ENCODE data around the gene MMS19. TPM values are rescaled to one million over a fixed set of nuclear protein-coding genes. Genes with fewer than 3 reads are reported as not detected.
"Not testable (repeated sequence)": the region's sequence is repeated elsewhere in the genome, so short reads cannot be mapped to it uniquely, and the experiment has no call there.

MMS19 gene
- total RNA-seq, 1 donor from 2014 or later: 168 TPM

DNA sequence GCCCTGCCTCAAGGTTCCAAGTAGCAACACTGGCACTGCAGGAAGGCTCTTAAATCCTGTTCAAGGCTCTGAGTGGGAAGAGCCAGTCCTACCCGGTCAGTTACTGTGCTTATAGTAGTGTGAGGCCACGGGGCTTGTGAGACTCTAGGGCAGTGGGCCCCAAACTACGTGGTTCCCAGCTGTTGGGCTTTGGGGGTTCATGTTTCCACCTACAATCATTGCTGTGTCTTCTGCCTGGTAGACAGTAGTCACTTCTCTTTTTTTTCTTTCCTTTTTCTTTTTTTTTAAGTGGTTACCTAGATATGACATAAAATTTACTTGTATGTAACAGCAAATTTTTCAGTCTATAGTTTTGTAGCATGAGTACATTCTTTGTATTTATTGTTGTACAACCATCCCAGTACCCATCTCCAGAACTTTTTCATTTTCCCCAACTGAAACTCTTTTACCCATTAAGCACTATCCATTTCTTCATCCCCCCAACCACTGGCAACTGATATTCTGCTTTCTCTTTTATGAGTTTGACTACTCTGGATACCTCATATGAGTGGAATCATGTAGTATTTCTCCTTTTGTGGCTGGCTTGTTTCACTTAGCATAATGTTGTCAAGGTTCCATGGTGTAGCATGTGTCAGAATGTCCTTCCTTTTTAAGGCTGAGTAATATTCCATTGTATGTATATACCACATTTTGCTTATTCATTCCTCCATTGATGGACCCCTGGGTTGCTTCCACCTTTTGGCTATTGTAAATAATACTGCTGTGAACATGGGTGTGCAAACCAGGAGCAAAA is 8.2 kb upstream of the MMS19 start:
- DNase-seq (ENCODE audit: low read depth): no peak

DNA sequence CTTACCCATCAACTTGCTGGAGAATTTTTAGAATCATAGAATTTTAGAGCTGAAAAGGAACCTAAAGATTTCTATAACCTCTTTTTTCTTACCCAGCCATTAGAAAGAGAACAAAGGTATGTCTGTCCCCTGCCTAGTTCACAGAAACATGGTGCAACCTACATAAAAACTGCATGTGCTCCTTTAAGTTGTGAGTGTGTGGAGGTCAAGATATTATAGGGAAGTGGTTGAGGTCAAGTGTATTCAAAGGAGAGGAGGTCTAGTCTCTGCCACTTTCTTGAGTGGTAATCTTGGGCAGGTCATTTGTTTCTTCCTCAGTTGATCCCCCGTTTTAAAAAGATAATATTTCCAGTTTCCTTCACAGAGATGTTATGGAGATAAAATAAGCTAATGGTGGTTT is 6.9 kb upstream of the MMS19 start:
- no peak for DNase-seq (ENCODE audit: low read depth)

DNA sequence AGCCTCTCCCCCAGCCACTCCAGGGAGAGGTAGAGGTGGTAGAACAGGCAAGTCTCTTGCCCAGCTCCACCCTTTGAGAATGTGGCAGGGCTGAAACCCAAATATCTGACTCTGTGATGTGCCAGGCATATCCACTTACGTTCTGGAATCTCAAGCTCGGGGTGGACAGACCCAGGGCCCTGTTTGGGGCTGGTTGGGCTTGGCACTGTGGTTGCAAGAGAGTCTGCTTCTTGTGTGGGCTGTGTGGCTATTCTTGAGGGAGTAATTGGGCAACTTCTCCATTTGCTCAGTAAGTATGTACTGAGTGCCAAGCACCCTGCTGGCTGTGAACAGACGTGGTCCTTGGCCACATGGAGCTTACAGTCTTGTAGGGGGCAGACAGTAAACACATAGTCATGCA is 5.2 kb upstream of the MMS19 start:
- DNase-seq (ENCODE audit: low read depth): peak; percentile 93

DNA sequence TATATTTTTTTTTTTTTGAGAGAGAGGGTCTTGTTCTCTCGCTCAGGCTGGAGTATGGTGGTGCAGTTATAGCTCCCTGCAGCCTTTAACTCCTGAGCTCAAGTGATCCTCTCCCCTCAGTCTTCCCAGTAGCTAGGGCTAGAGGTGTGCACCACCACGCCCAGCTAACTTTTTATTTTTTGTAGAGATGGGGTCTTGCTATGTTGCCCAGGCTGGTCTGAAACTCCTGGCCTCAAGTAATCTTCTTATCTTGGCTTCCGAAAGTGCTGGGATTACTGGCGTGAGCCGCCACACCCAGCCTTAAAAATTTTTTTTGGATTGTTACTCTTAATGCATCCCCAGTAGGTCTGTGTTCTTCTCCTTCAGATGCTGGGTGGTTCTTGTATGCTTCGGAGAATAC is 4.7 kb upstream of the MMS19 start:
- no peak for DNase-seq (ENCODE audit: low read depth)

DNA sequence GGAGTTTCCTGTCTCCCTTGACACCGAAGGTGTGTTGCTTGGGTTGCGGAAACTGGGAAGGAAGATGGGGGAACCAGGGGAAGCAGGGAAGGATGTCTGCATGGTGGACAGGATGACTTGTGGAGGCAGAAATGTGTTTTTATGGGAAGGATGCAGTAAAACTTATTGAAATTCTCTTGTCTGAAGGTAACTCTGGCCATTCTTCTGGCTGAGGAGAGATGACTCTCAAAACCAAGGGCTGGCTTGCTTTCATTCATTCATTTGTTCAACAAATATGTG is 2.0 kb upstream of the MMS19 start:
- no peak for DNase-seq (ENCODE audit: low read depth)

DNA sequence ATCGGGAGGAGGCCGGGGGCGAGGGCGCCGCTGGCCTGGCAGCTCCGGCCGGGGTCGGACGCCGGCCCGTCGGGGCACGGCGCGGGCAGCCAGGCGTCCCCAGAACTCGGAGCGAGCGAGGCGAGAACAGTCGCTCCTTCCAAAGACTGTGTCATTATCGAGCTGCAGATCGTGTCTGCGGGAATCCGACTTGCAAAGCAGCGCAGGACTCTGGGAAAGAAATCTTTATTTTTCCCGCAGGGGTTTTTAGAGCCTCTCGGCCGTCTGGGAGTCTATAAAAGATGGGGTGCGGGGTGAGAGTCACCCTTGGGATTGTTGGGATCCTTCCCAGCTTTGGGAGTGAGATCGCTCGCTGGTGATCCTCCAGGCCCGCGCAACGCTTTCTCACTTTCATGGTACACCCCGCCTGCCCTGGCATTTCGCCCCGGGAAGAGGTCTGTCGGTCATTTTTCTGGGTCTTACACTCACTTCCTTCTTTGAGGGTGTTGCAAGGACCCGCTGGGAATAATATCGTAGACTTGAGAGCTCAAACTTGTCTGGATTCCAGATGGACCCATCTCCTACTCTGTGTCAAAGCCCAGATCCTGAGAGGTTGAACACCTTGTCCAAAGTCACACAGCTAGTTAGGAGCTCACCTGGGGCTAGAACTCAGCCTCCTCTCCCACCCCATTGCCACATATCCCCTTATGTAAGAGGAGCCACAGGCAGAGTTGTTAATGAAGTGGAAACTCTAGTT is 1.5 kb upstream of the MMS19 start:
- DNase-seq (ENCODE audit: low read depth): peak; percentile 65

DNA sequence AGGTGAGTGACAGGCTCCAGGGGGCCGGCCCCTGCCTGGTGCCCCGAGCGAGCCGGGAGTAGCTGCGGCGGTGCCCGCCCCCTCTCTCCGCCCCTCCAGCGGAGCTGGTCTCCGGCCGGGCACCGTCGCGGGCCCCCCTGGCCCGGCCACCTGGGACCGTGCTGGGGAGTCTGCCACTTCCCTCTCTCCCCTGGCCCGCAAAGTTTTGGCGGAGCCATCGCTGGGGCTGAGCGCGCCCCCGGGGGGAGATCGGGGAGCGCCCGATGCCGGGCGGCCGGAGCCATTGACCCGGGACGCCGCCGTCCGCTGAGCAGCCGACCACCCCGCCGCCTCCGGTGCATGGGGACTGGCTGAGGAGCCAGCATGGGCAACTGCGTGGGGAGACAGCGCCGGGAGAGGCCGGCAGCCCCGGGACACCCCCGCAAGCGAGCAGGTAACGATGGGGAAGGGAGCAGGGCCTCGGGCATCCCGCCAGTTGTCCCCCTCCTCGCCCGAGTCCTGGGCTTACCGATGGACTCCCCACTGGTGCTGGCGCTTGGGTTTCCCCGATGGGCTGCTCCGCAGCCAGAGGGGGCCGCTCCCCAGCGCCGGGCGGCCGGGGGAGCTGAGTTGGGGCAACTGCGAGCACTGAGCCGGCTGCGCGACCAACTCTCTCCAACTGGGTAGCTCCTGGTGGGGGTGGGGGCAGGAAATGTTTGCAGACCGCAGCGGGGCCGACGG is 779 bp upstream of the MMS19 start, which contains the start of gene UBTD1:
Gene UBTD1 (plus strand): TSS at position 84 of the 720 bp plus-strand sequence. CDS start 280 bp downstream, at position 364.
- peak; percentile 68 for DNase-seq (ENCODE audit: low read depth)

DNA sequence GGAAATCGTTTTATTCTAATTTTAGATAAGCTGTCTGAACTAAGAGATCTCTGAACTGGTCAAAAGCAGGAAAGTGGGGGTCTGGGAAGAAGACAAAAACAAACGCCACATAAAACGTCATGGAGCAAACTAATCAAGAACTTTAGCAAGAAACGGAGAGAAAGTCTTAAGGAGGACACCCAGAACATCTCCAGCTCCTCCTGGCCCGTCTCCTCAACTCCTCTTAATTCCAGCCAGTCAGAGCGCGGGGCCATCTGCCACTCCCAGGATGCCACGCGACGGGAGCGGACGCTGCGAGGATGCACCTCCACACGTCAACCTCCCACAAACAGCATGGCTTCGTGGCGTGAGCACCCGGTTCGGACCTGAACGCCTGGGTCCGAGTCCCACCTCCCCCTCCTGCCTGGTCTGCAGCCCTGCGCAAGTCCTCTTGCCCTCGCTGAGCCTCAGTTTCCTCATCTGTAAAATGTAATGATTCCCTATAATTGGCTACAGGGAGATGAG is 598 bp downstream of the MMS19 start:
- peak; percentile 85 for DNase-seq (ENCODE audit: low read depth)

DNA sequence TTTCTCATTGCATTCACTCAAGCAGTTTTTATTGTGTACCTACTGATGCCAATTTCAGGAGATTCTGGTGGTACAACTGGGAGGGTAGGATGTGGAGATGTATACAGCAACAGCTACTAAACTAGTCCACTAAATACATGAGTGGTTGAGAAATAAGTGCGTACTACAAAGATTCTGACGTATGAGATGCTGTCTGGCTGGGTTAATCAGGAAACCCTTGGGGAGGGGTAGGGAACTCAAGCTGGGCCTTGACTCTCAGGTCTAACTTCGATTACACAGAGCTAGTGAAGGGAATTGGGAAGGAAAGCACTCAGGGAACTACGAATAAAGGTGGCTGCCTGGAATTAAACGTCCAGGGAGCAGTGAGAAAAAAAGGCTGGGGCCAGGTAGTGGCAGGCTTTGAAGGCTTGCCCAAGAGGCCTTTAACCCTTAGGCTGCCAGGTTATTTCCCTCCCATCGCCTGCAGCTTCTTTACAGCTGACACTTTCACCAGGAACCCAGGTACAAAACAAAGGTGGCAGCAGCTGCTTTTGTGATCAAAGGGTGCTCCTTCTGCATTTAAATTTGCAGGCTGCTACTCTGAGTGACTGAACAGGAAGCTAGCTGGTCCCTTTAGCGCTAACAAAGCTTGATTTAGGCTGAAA is 3.2 kb downstream of the MMS19 start:
- DNase-seq (ENCODE audit: low read depth): no peak

DNA sequence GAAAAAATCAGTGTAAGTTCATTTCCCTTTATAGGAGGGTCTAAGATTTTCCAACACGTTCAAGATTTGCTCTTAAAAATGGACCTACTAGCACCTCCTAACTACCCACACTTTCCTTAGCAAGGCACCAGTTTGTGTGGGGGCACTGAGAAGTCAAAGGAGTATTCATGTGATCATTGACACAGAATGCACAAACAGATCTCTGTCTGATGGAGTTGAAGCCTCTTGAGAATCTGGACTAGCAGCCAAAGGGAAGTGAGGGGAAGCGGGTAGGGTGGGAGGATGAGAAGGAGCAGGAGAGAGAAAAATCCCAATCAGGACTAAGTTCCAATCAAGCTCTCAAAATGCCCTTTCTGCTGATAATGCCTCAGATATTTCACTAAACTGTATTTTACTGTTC is 4.1 kb downstream of the MMS19 start:
- DNase-seq (ENCODE audit: low read depth): no peak

DNA sequence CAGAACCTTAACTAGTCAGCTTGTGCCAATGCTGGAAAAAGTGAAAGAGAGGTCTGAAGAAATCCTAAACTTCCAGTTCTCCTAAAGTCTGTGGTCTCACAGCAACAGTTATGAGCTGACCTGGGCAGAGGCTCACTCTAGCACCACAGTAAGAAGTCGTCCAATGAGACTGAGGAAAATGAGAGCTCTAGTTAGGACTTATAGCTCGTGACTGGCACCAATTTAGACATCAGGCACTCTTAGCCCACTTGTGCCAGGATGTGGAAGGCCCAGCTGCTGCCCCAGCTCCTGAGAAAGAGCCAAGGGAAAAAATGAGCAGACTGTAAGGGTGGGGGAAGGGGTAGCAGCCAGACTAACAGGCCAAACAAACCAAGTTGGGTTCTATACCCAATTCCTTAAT is 7.6 kb downstream of the MMS19 start:
- DNase-seq (ENCODE audit: low read depth): peak; percentile 90

DNA sequence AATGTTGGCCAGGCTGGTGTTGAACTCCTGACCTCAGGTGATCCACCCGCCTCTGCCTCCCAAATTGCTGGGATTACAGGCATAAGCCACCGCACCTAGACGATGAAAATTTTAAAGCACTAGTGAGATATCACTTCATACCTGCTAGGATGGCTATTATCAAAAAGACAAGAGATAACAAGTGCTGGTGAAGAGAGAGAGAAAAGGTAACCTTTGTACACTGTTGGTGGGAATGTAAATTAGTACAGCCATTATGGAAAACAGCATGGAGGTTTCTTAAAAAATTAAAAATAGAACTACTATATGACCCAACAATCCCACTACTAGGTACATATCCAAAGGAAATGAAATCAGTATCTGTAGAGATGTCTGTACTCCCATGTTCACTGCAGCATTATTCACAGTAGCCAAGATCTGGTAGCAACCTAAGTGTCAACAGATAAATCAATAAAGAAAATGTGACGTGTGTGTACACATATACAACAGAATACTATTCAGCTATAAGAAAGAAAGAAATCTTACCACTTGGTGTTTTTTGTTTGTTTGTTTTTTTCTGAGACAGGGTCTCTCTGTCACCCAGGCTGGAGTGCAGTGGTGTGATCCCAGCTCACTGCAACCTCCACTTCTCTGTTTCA is 12.5 kb downstream of the MMS19 start:
- no peak for DNase-seq (ENCODE audit: low read depth)

DNA sequence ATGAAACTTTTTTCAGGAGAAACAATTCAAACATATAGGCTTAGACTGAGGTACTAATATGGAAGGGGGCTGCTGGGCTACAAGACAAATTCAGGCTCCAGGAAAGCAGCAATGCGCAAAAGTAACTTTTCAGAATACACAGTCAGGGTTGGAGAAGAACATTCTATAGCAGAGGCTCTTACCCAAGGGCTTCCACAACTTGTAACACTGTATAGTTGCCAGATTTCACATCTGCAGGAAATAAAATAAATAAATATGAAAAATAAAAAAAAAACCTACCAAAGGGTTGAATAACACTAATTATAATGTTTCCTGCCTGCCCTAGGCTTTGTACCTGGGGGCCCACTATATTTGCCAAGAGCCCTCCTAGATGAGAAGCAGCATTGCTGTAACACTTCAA is 14.3 kb downstream of the MMS19 start:
- DNase-seq (ENCODE audit: low read depth): no peak

DNA sequence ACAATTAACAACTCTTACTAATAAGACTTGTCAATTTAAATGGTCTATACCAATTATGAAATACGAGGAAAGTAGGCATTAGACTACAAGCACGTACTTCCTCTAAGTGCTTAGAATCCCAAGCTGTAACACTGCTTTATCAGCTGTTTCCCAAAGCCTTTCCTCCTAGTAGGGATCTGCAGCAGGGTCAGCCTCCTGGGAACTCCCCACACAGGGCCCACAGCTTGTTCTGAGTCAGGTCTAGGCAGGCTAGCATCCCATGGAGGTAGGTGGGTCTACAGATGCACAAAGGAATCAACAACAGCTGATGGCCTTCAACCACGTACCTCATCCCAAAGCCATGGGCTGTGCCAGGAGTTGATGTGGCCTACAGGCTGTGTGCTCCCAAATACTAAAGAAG is 14.7 kb downstream of the MMS19 start:
- peak; percentile 89 for DNase-seq (ENCODE audit: low read depth)

DNA sequence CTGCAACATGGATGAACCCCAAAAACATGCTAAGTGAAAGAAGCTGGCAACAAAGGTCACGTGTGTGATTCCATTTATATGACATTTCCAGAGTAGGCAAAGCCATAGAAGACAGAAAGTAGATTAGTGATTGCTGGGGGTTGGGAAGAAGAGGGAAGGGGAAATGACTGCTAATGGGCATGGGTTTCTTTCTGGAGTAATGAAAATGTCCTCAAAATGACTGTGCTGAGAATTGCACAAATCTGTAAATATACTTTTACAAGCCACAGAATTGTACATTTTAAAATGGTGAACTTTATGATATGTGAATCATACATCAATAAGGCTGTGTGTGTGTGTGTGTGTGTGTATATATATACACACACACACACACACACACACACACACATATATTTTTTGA is 15.8 kb downstream of the MMS19 start:
- no peak for DNase-seq (ENCODE audit: low read depth)

DNA sequence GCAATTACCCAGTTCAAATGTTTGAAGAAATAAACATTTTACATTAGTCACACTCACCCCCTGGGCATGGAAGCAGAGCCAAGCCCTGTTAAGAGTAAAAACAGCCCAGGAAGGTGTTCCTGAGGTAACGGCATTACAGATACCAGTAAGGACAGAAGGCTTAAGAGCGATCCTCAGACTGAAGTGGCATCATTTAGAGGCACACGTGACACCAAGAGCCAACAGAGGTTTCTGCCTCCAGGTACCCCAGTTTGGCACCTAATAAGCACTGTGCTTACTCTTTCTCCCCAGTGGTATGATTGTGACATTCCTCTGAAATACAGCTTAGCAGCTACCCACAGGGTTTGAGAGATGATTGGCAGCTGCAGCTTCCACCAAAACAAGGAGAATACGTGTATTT is 17.2 kb downstream of the MMS19 start:
- no peak for DNase-seq (ENCODE audit: low read depth)

DNA sequence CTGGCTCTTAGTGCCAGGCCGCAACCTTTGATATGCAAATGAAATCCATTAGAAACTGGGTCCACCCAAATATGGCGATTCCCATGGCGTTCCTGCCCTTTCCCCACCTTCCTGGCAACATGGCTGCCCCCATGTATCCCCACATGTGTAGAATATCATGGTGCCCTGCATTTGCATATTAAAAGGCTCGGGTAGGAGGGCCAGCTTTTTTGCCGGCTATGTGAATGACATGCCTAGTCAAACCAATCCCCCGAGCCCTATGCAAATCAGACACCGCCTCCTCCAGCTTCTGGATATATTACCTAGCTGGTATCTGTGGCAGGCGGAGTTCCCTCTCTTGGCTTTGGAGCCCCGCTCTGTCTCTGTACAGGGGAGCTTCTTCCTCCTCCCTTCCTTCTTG is 18.3 kb downstream of the MMS19 start:
- DNase-seq (ENCODE audit: low read depth): no peak

DNA sequence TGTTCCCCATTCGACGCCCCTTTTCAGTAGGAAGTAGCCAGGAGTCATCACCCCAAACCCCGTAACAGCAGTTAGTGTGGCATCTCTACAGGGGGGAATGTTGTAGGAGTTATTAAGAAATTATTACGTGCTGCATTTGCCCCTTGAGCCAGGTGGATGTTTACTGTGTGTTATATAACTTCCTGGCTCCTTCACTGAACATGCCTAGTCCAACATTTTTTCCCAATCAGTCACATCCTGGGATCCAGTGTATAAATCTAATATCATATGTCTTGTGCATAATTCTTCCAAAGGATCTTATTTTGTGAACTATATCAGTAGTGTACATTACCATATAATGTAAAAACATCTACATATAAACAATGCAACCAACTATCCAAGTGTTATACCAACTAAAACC is 18.8 kb downstream of the MMS19 start:
- not testable (repeated sequence) for DNase-seq (ENCODE audit: low read depth)

DNA sequence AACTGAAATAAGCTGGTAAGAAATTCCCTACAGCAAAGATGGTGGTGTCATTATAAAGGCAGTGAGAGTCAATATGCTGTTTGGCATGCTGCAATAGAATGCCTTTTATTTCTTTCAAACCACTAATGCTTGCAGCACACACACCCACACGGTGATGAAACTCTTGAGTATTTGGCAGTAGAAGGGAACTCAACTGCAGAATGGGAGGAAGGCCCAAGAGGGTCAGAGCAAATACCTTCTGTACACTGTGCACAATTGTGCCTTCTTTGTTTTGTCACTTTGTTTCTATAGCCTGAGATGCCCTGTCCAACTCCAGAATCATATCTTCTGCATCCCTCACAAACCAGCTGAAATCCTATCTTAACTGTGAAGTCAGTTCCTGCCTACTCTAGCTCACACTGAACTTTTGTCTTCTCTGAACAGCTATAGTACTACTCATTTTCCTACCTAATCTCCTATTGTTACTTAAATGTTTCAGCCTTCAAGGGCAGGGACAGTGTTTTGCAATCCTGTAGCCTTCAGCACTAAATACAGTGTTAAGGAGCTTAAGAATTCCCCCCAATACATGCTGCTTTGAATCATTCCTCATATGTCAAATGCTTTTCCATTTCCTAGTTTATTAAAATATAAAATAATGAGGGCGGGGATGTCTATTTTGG is 22.2 kb downstream of the MMS19 start:
- DNase-seq (ENCODE audit: low read depth): peak; percentile 48

DNA sequence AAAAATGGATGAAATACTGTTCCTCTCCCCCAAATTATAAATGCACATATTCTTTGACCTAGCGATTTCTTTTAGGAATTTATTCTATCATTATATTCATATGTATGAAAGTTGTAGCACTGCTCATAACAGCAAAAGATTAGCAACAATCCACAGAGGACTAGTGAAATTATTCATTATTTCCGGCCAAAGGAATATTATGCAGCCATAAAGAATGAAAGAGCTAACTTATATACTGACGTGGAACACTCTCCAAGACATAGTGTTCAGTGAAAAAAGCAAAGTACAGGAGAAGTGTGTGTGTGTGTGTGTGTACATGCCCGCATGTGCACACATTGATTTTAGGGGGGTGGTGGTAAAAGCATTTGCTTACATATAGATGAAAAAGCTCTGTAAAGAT is 23.3 kb downstream of the MMS19 start:
- DNase-seq (ENCODE audit: low read depth): no peak

DNA sequence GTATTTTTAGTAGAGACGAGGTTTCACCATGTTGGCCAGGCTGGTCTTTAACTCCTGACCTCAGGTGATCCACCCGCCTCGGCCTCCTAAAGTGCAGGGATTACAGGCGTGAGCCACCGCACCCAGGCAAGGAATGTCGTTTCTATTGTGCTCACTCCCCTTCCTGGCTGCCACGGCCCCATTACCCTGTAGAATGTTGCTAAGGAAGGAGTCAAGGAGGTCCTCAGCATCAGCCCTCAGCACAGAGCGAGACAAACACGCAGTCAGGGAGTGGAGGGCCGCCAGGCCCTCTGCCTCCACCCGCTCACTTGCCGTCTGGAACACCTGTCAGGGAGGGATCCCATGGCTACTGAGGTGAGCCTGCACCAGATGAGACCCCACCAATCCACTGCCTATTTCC is 29.4 kb downstream of the MMS19 start:
- not testable (repeated sequence) for DNase-seq (ENCODE audit: low read depth)

Data from myocyte (in vitro differentiated cells).